HepG2 (cell line): ENCODE results near the gene ABTB2. TPM values are rescaled to one million over a fixed set of nuclear protein-coding genes. Genes with fewer than 3 reads are reported as not detected.
A peak's percentile ranks its signal among the peaks of the same experiment; 100 is the strongest.

Source experiments
- ARID3A ChIP-seq: IDR thresholded peaks from 2 replicates; pipeline ENCODE4 v1.6.1; 2012; ENCODE audit warnings: low read depth, low read length, improper control_type of control experiment
- ATF1 ChIP-seq: IDR thresholded peaks from 2 replicates; pipeline ENCODE4 v1.6.1; 2016; ENCODE audit warnings: mild to moderate bottlenecking, control low read depth
- BRF2 ChIP-seq: sonication (generic); formaldehyde crosslinking; IDR thresholded peaks from 2 replicates; pipeline ENCODE4 v1.8.1; 2022; ENCODE audit warnings: mild to moderate bottlenecking, missing genetic modification reagents
- E2F2 ChIP-seq: sonication (generic); formaldehyde crosslinking; IDR thresholded peaks from 2 replicates; pipeline ENCODE4 v1.4.0; 2020; ENCODE audit warnings: missing genetic modification reagents, borderline replicate concordance
- HMGXB3 ChIP-seq: sonication (generic); formaldehyde crosslinking; IDR thresholded peaks from 2 replicates; pipeline ENCODE4 v1.4.0; 2020; ENCODE audit warnings: missing genetic modification reagents, borderline replicate concordance
- JUNB ChIP-seq: sonication (generic); formaldehyde crosslinking; IDR thresholded peaks from 2 replicates; pipeline ENCODE4 v1.8.0; 2022; ENCODE audit warnings: missing genetic modification reagents, mild to moderate bottlenecking, borderline replicate concordance
- KAT7 ChIP-seq: IDR thresholded peaks from 2 replicates; pipeline ENCODE4 v1.6.1; 2018; ENCODE audit warnings: borderline replicate concordance, missing compliant biosample characterization
- NFYB ChIP-seq: sonication (generic); formaldehyde crosslinking; IDR thresholded peaks from 2 replicates; pipeline ENCODE4 v1.4.0; 2020; ENCODE audit warnings: missing genetic modification reagents
- POLR2AphosphoS2 ChIP-seq: IDR thresholded peaks from 2 replicates; pipeline ENCODE4 v1.6.1; 2011; ENCODE audit warnings: low read depth, low read length, improper control_type of control experiment
- SAP130 ChIP-seq: IDR thresholded peaks from 2 replicates; pipeline ENCODE4 v1.6.1; 2016; ENCODE audit warnings: low read depth
- SKI ChIP-seq: fragments of 450-650 bp; IDR thresholded peaks from one replicate; pipeline ENCODE4 v1.6.1; 2018; ENCODE audit warnings: mild to moderate bottlenecking; ENCODE audit not compliant: partially characterized antibody
- TRIM22 ChIP-seq: fragments of 450-650 bp; IDR thresholded peaks from 2 replicates; pipeline ENCODE4 v1.6.1; 2017
- ZNF10 ChIP-seq: sonication (generic); formaldehyde crosslinking; IDR thresholded peaks from 2 replicates; pipeline ENCODE4 v1.4.0; 2020; ENCODE audit warnings: mild to moderate bottlenecking, low read depth, missing genetic modification reagents, borderline replicate concordance
- ZNF275 ChIP-seq: sonication (generic); formaldehyde crosslinking; IDR thresholded peaks from 2 replicates; pipeline ENCODE4 v1.8.0; 2022; ENCODE audit warnings: missing genetic modification reagents, mild to moderate bottlenecking, inconsistent platforms, borderline replicate concordance
- ZNF432 ChIP-seq: sonication (generic); formaldehyde crosslinking; IDR thresholded peaks from 2 replicates; pipeline ENCODE4 v1.5.0; 2020; ENCODE audit warnings: missing genetic modification reagents, mild to moderate bottlenecking, borderline replicate concordance
- ZNF616 ChIP-seq: sonication (generic); formaldehyde crosslinking; IDR thresholded peaks from 2 replicates; pipeline ENCODE4 v1.5.0; 2020; ENCODE audit warnings: low read depth, mild to moderate bottlenecking, missing genetic modification reagents
- ZNF709 ChIP-seq: sonication (generic); formaldehyde crosslinking; IDR thresholded peaks from 2 replicates; pipeline ENCODE4 v1.5.0; 2020; ENCODE audit warnings: mild to moderate bottlenecking, missing genetic modification reagents
- ZNF878 ChIP-seq: sonication (generic); formaldehyde crosslinking; IDR thresholded peaks from 2 replicates; pipeline ENCODE4 v1.8.1; 2023; ENCODE audit warnings: mild to moderate bottlenecking, missing genetic modification reagents, moderate library complexity
- ZSCAN12 ChIP-seq: sonication (generic); formaldehyde crosslinking; IDR thresholded peaks from 2 replicates; pipeline ENCODE4 v1.9.0; 2021; ENCODE audit warnings: mild to moderate bottlenecking, missing genetic modification reagents
- ZSCAN22 ChIP-seq: sonication (generic); formaldehyde crosslinking; IDR thresholded peaks from 2 replicates; pipeline ENCODE4 v1.4.0; 2020; ENCODE audit warnings: mild to moderate bottlenecking, missing genetic modification reagents
- polyA plus RNA-seq, 8 experiments: library from polyadenylated mRNA; depleted of rRNA in 3 of 8; stranded (reverse) in 7 of 8; unstranded in 1 of 8; fragments of >200 nt; fragmentation: Illumina TruSeq in 4 of 8; extraction: Trizol in 4 of 8; gene quantifications; 2 replicates each; pipeline versions ENCODE4 v1.2.1 to v1.2.3, GENCODE V29; 2011 to 2016; ENCODE audit warnings: low read depth in 4 of 8, missing spikeins in 1 of 8, mixed read lengths in 1 of 8; ENCODE audit not compliant: insufficient read depth in 1 of 8
- total RNA-seq, 5 experiments: library from RNA; depleted of rRNA; stranded (reverse); fragments of >200 nt; fragmentation: Illumina TruSeq; extraction: Trizol; gene quantifications; 2 replicates each; pipeline ENCODE4 v1.2.3, GENCODE V29; 2016; ENCODE audit warnings: low read depth in 1 of 5

Gene ABTB2
- total and polyA plus RNA-seq, 2 of the 13 experiments (the other 11 are each of a cell fraction or from before 2014, with no cell fraction given), result 5.1 to 15.4 TPM

- TF ChIP-seq ZNF878 (CRISPR knock-in tag) (no peak), ZNF432 (CRISPR knock-in tag) (no peak), SKI (no peak), ARID3A (peak; percentile 69; the same call in 1 of the 2 replicates), E2F2 (CRISPR knock-in tag) (no peak), KAT7 (no peak), ZSCAN12 (CRISPR knock-in tag) (no peak), TRIM22 (no peak), ATF1 (0 out of 2 replicates have a peak, but pooled peaks have one; percentile 24), ZNF275 (CRISPR knock-in tag) (no peak), ZNF10 (no peak), HMGXB3 (no peak), SAP130 (peak; percentile 62), NFYB (CRISPR knock-in tag) (no peak), POLR2AphosphoS2 (no peak), BRF2 (CRISPR knock-in tag) (no peak), ZSCAN22 (CRISPR knock-in tag) (no peak), ZNF709 (CRISPR knock-in tag) (no peak), JUNB (CRISPR knock-in tag) (0 out of 2 replicates have a peak, but pooled peaks have one; percentile 22), ZNF616 (no peak)
Measured at GRCh38 chr11:34380696-34381095, 22.9 kb upstream of the ABTB2 start (continued).
